ENCODE data around the gene MFSD11.

DNA sequence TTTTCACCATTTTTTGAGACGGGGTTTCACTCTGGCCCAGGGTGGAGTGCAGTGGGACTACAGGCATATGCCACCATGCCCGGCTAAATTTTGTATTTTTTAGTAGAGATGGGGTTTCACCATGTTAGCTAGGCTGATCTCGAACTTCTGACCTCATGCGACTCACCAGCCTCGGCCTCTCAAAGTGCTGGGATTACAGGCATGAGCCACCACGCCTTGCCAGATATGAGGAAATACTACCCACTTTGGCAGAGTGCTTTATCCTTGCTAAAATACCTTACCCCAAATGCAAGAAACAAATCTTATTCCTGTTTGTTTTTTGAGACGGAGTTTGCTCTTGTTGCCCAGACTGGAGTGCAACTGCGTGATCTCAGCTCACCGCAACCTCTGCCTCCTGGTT lies 67.4 kb downstream of the MFSD11 start:
- TF ChIP-seq CTCF (IDR thresholded peaks at IDR 0.05): no peak
- no peak for TF ChIP-seq REST (IDR thresholded peaks at IDR 0.05; ENCODE audit: insufficient read depth in 1 of 2, low read depth in 2 of 2, low read length in 1 of 2)

Data from Panc1 (cell line).